Tibial nerve (tissue), 3 donors: ENCODE results near the gene EPC2.

Experiments
- POLR2A ChIP-seq, 2 donors: fragments of 450-650 bp; IDR thresholded peaks; one replicate each; pipeline ENCODE4 v1.6.1; 2017; ENCODE audit warnings: antibody characterized with exemption in 2 of 2, mild to moderate bottlenecking in 2 of 2, moderate library complexity in 2 of 2
- TF ChIP-seq, protein P1 (sequence below), 5 experiments: fragments of 200-600 bp in 3 of 5; fragments of 450-650 bp in 2 of 5; sonication (generic) in 3 of 5; IDR thresholded peaks; one replicate each; pipeline ENCODE4 v1.5.1; 2016 to 2019; ENCODE audit warnings: antibody characterized with exemption in 5 of 5, mild to moderate bottlenecking in 3 of 5, moderate library complexity in 2 of 5

- TF ChIP-seq, protein P1, sequence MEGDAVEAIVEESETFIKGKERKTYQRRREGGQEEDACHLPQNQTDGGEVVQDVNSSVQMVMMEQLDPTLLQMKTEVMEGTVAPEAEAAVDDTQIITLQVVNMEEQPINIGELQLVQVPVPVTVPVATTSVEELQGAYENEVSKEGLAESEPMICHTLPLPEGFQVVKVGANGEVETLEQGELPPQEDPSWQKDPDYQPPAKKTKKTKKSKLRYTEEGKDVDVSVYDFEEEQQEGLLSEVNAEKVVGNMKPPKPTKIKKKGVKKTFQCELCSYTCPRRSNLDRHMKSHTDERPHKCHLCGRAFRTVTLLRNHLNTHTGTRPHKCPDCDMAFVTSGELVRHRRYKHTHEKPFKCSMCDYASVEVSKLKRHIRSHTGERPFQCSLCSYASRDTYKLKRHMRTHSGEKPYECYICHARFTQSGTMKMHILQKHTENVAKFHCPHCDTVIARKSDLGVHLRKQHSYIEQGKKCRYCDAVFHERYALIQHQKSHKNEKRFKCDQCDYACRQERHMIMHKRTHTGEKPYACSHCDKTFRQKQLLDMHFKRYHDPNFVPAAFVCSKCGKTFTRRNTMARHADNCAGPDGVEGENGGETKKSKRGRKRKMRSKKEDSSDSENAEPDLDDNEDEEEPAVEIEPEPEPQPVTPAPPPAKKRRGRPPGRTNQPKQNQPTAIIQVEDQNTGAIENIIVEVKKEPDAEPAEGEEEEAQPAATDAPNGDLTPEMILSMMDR (IDR thresholded peaks at IDR 0.05): no peak
- no peak for TF ChIP-seq POLR2A (IDR thresholded peaks at IDR 0.05)
Measured at GRCh38 chr2:148670773-148671172, 26.2 kb downstream of the EPC2 start.
